GM13976 (cell line): ENCODE data around the gene UCP2.

Source experiments
- DNase-seq: peaks from one replicate; pipeline ENCODE4 v3.0.0; 2012; ENCODE audit warnings: low spot score
- in situ Hi-C: fragments of 300-500 bp; cut with MboI; formaldehyde crosslinking; loops from one replicate; pipeline ENCODE4 v1.12.0; 2022; ENCODE audit warnings: low sequenced_read_pairs, mixed read lengths, inconsistent platforms; ENCODE audit not compliant: unreplicated experiment
- TF ChIP-seq, protein P1 (sequence below): IDR thresholded peaks from 2 replicates; pipeline ENCODE4 v1.5.1; 2012; ENCODE audit warnings: borderline replicate concordance, mild to moderate bottlenecking; ENCODE audit not compliant: insufficient read depth; ENCODE audit errors: extremely low read depth, missing control alignments, control extremely low read depth

Gene UCP2

DNA sequence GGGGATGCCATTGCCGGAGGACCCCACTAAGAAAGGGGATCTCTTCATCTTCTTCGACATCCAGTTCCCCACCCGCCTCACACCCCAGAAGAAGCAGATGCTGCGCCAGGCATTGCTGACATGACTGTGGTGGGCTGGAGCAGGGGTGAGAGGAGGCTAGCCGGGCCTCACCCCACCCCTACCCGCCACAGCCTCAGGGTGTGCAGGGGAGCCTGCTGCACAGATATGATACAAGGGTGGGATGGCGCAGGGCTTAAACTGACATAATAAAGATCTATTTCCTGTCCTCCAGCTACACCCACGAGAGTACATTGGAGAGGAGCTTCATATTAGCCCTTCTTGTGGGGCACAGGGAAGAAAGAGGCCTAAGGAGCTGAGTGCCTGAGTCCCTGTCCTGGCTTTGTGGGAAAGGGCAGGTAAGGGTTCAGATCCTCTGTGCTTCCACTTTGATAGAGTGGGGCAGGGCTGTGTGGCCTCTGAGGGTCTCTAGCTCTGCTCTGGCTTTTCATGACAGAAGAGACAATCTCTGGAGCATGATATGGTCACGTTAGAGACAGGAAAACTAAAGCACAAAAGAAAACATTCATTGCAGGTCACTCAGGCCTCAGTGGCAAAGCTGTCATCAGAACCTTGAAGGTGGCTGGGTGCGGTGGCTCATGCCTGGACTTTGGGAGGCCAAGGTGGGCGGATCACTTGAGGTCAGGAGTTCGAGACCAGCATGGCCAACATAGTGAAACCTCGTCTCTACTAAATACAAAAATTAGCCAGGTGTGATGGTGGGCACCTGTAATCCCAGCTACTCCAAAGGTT is 12.4 kb downstream of the UCP2 start:
- in situ Hi-C loops: loop anchor here (25.0 kb wide), 1 partner anchor 267 kb away; no protein-coding TSS in a partner anchor
- DNase-seq: peak; percentile 20

DNA sequence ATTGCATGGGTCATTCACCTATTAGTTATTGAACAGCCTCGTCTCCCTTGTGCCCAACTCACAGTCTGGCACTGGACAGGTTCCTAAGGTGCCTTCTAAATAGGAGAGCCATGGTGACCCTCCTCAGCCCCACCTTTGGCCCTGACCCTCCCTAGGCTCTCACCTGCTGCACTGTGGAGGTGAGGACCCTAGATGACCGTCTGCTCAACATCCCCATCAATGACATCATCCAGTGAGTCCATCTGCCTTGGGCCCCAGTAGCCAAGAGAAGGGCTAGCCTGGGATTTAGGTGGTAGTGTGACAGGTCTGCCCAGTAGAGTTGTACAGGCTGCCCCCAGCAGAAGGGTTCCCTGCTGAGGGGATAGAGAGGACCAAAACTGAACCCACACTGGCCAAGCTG is 13.6 kb downstream of the UCP2 start:
- in situ Hi-C loops: loop anchor here (25.0 kb wide), 1 partner anchor 268 kb away; no protein-coding TSS in a partner anchor
- DNase-seq: no peak
- TF ChIP-seq, protein P1, sequence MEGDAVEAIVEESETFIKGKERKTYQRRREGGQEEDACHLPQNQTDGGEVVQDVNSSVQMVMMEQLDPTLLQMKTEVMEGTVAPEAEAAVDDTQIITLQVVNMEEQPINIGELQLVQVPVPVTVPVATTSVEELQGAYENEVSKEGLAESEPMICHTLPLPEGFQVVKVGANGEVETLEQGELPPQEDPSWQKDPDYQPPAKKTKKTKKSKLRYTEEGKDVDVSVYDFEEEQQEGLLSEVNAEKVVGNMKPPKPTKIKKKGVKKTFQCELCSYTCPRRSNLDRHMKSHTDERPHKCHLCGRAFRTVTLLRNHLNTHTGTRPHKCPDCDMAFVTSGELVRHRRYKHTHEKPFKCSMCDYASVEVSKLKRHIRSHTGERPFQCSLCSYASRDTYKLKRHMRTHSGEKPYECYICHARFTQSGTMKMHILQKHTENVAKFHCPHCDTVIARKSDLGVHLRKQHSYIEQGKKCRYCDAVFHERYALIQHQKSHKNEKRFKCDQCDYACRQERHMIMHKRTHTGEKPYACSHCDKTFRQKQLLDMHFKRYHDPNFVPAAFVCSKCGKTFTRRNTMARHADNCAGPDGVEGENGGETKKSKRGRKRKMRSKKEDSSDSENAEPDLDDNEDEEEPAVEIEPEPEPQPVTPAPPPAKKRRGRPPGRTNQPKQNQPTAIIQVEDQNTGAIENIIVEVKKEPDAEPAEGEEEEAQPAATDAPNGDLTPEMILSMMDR: no peak

More for the DNA sequence above, 12.4 kb downstream of the UCP2 start:
- TF ChIP-seq, protein P1: no peak

DNA sequence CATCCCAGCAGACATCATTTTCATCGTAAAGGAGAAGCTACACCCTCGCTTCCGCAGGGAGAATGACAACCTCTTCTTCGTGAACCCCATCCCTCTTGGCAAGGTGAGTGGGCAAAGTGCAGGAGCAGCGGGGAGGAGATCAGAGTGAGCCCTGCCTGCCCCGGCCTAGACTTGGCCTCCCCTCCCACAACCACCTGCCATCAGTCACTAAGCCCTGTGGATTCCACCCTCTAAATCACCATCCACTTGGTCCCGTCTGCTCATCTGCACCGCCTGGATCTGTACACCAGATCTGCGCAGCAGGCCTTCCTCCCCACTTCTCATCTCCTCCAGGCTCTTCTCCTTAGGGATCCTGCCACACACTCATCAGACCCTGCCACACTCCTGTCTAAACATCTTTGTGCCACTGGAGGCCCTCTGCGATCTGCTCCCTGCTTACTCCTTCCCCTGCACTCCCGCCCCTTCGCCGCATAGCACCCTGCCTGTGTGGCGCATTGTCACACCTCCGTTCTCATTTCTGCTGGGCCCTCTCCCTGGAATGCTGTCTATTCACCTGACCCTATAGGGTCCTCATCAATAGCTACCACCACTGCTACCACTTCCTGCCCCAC is 14.2 kb downstream of the UCP2 start:
- in situ Hi-C loops: loop anchor here (25.0 kb wide), 1 partner anchor 269 kb away; no protein-coding TSS in a partner anchor
- no peak for DNase-seq
- TF ChIP-seq, protein P1: no peak

DNA sequence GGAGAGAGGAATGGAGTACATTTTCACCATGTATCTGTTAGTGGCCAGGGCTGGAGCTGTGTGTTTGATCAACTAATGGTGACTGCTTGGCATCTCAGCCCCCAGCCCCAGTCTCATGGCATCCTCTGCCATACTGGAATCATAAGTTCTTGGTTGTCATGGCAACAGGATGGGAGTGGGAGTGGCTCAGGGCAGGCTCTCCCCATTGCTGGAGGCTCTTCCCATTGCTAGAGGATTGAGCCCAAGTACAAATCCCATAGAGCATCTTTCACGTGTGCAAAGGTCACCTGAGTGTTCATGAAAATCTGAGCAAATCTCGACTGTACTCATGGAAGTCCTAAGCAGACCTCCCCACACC is 16.9 kb downstream of the UCP2 start:
- in situ Hi-C loops: loop anchor here (25.0 kb wide), 1 partner anchor 272 kb away; no protein-coding TSS in a partner anchor
- TF ChIP-seq, protein P1: no peak
- no peak for DNase-seq

DNA sequence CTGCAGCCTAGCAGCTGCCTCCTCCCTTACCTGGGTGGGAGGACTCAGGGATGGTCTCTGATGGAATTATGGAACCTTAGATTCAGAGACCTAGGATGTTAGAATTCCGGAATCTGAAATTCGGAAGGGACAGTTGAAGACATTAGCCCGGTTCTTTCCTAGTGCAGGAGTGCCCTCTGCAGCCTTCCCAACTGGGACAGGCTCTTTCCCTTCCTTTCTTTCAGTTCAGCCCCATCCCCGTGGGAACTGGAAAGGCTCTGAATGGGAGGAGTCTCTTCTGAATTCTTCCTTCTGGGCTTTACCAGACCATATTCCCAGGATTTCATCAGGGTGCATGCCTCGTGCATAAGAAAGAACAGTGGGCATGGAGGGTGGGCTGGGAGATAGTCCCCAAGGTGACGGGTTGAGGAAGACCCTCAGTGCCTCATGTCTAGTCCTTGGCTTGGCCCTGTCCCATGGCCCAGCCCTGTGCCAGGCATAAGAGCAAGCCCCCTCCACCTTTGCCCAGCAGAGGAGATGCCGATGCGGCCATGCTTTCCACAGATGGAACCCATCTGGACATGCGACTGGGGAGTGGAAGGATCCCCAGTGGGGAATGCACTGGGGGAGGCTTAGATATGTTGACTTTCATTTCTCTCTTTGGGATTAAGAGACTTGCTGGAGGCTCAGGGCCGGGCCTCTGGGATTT is 17.4 kb downstream of the UCP2 start:
- in situ Hi-C loops: loop anchor here (25.0 kb wide), 1 partner anchor 272 kb away; no protein-coding TSS in a partner anchor

DNA sequence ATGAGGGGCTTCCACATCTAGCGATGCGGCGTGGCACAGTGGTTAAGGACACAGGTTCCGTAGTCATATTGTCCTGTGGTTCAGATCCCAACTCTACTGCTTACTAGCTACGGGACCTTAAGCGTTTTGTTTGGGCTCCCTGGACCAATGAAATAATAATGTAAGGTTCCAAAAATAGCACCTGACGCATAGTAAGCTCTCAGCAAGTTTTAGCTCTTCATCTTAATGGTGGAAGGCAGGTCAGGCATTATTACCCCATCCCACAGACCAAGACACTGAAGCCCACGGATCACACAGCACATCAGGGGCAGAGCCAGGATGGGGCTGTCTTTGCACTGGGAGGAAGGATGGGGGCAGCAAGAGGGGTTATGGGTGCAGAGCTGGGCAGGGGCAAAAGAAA is 18.8 kb downstream of the UCP2 start:
- TF ChIP-seq, protein P1: no peak
- in situ Hi-C loops: loop anchor here (25.0 kb wide), 1 partner anchor 273 kb away; no protein-coding TSS in a partner anchor
- peak; percentile 6 for DNase-seq

More for the DNA sequence above, 17.4 kb downstream of the UCP2 start:
- DNase-seq: peak; percentile 7
- TF ChIP-seq, protein P1: no peak
